Activated CD4-positive, alpha-beta T cell treated with anti-CD3 and anti-CD28 coated beads, Interleukin-2, amount 10 ng/mL, durations not matched to agents 7 days and 5 days (primary cell): Measurements from ENCODE around the gene VPREB3. TPM values are rescaled to one million over a fixed set of nuclear protein-coding genes. Genes with fewer than 3 reads are reported as not detected.

Experiments used
- CTCF ChIA-PET: fragments of 350-600 bp; sonication (Branson Sonifier 250); formaldehyde crosslinking; loops from one replicate; lab custom pipeline; 2021; ENCODE audit warnings: antibody characterized with exemption; lab: Charles Lee
- POLR2A ChIA-PET: fragments of 350-600 bp; sonication (Branson Sonifier 250); formaldehyde crosslinking; loops from one replicate; lab custom pipeline; 2021; ENCODE audit warnings: antibody characterized with exemption; lab: Charles Lee
- DNase-seq: peaks from one replicate; pipeline ENCODE4 v3.0.0-alpha.2; 2020
- H3K27ac Mint-ChIP-seq: one replicate; pipeline ENCODE4 v1.8.0; 2021; ENCODE audit warnings: mild to moderate bottlenecking, moderate library complexity, mixed read lengths
- H3K27me3 Mint-ChIP-seq: one replicate; pipeline ENCODE4 v1.8.0; 2021; ENCODE audit warnings: mixed read lengths
- H3K36me3 Mint-ChIP-seq: one replicate; pipeline ENCODE4 v1.8.0; 2021; ENCODE audit warnings: low read depth, mixed read lengths
- H3K4me1 Mint-ChIP-seq: one replicate; pipeline ENCODE4 v1.8.0; 2021; ENCODE audit warnings: mixed read lengths
- H3K4me3 Mint-ChIP-seq: one replicate; pipeline ENCODE4 v1.8.0; 2021; ENCODE audit warnings: mild to moderate bottlenecking, moderate library complexity, mixed read lengths
- H3K9me3 Mint-ChIP-seq: one replicate; pipeline ENCODE4 v1.8.0; 2021; ENCODE audit warnings: mixed read lengths
- total RNA-seq, 2 experiments: library from RNA; stranded (reverse); gene quantifications; one replicate each; pipeline ENCODE4 v1.2.3, GENCODE V29; 2021

VPREB3 gene
- total RNA-seq, 2 experiments from 2014 or later = not detected

DNA sequence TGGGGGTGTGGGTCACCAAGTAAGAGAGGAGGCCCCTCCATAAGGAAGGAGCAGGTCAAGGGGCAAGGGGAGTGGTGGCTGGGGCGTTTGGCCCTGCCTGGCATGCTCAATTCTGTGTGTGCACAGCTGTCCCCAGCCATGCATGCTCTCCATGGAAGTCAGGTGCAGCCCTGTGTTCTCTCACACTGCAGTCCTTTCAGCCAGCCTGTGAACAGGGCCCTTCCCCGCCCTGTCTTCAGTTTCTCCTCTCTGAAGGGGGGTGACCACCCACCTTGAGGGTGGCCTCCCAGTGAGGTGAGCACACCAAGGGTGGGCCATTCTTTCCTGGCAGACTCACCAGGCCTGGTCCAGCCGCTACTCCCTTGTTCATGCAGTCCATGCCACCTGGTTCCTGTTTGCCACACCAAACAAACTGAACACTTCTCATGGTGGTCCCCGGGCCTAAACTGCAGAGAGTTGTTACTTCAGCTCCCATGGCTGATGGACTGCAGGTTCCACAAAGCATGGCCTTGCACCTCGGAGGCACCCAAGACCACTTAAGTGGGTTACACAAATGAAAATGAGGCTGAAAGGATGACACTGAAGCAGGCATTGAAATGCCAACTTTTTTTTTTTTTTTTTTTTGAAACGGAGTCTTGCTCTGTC lies 15.2 kb upstream of the VPREB3 start:
- Mint-ChIP-seq H3K4me3 (peak overlapping the region; percentile 30), H3K27me3 (peaks cover 13% of the 10 kb centered on the region), H3K4me1 (peaks cover 39% of the 10 kb centered on the region), H3K27ac (no peak overlapping the region), H3K36me3 (peaks cover 2% of the 10 kb centered on the region), H3K9me3 (no peaks in the 10 kb centered on the region)
- DNase-seq = no peak
- CTCF ChIA-PET = interaction anchor here (0.6 to 0.8 kb wide), 3 partner anchors 9 to 230 kb away, joined by 4 to 5 read pairs (median 4); no protein-coding TSS in a partner anchor
- POLR2A ChIA-PET = no interaction called here

DNA sequence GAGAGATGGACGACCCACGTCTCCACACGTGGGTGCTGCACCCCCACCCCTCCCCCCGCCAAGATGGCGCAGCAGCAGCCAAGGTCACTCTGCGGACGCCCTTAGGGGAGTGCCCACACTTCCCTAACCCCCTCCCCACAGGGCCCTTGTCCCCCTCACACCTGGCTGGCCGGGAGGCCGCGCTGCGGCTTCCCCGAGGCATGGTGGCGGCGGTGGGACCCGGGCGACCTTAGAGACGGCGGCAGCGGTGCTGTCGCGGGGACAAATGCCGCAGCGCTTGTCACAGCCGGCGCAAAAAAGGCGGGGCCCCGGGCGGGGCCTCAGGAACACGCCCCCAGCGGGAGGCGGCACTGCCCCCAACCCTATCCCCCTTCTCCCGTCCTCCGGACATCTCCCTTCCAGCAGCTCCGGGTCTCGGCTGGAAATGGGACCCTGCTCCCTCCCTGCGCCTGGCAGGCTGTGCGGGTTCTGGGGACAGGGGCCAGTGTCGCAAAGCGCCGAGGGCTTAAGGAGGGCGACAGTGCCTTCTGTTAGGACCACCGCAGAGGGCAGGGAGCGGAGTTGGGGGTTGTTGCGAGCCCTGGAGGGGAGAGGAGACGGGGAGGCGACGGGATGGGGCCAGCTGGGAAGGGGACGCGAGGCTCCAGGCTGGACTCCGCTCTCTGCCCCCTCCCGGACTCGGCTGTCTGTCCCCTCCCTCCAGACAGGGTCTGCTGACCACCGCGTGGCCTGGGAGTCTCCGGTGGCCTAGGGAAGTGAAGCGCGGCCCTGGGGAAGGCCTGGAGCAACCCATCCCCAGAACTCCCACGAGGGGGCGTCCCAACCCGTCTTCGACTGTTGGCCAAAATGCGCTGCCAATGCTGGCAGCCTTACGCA lies 13.7 kb upstream of the VPREB3 start, which contains the start of gene CHCHD10:
CHCHD10 (minus strand) TSS at position 300 of the 876 bp plus-strand sequence; CDS start at position 202, 98 bp downstream.
- CTCF ChIA-PET = interaction anchor here (1.0 to 4.9 kb wide), 5 partner anchors 17 to 82 kb away, joined by 3 to 20 read pairs (median 3); partner anchors contain the start of genes SMARCB1 and ZNF70
- Mint-ChIP-seq H3K36me3 (peaks cover 2% of the 10 kb centered on the region), H3K27me3 (peaks cover 2% of the 10 kb centered on the region), H3K4me1 (peaks cover 49% of the 10 kb centered on the region), H3K4me3 (peak within 1 kb of the TSS; percentile 76), H3K9me3 (no peaks in the 10 kb centered on the region), H3K27ac (peak within 1 kb of the TSS; percentile 84)
- DNase-seq = peak; percentile 78
- POLR2A ChIA-PET = no interaction called here

DNA sequence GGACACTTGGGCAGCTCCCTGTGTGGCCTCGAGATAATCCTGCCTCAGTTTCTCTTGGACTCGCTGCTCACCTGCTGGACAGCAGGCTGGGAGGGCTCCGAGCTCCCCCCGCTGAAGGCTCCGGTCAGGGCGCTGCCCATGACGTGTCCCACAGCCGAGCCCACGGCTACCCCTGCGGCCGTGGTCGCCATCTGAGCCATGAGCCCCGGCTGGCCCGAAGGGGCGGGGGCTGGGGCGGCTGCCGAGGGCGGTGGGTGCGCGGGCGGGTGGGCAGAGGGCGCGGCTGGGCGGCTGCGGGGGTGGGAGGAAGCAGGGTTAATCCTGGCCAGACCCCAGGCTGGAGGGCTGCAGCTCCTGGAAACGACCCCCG lies 13.1 kb upstream of the VPREB3 start:
- Mint-ChIP-seq H3K4me1 (peaks cover 54% of the 10 kb centered on the region), H3K27ac (peak overlapping the region; percentile 76), H3K4me3 (peak overlapping the region; percentile 76), H3K36me3 (peaks cover 2% of the 10 kb centered on the region), H3K27me3 (peaks cover 1% of the 10 kb centered on the region), H3K9me3 (no peaks in the 10 kb centered on the region)
- POLR2A ChIA-PET = no interaction called here
- no peak for DNase-seq
- CTCF ChIA-PET = interaction anchor here (0.9 to 4.9 kb wide), 5 partner anchors 17 to 82 kb away, joined by 3 to 20 read pairs (median 4); partner anchors contain the start of gene ZNF70

DNA sequence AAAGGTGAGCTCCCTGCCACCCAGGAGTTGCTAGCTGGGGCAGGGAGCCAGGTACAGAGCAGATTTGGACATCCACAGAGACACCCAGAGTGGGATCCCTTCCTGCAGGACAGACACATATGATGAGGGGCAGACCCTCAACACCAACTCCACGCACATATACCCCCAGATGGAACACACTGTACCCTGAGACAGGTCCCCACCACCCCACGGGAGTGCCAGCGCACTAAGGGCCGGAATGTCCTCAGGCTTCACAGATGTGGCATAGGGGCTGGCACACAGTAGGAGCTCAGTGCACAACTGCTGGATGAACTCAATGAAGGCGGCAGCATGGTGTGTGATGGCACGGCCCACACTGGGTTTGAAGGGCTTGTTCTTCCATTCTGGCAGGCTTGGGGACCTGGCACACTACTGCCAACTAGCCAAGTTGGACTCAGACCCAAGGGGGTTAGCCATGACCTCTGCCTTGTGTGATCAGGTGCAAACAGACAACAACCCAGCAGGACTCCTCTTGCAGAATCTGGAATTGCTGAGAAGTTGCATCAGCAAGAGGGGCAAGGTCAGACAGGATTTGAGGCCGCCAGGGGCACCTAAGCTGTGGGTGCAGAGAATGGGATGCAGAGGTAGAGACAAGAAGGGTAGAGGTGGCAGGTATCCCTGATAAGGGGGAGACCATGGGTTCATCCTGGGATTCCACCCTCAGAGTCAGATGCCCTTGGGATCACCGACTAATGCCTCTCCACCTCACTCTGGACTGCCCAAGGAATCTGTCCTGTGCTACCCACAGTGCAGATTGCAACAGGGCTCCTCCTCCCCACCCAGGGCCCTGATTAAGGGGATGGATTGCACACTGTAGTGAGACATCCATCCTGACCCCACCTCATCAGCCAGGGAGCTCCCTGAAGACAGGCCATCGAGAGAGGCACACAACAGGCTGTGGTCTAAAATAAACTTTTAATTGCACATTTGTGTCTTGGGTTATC lies 11.0 kb upstream of the VPREB3 start:
- Mint-ChIP-seq H3K36me3 (peaks cover 2% of the 10 kb centered on the region), H3K4me1 (peaks cover 46% of the 10 kb centered on the region), H3K27ac (no peak overlapping the region), H3K4me3 (no peak overlapping the region), H3K9me3 (no peaks in the 10 kb centered on the region), H3K27me3 (no peaks in the 10 kb centered on the region)
- CTCF ChIA-PET = interaction anchor here (0.9 to 4.9 kb wide), 3 partner anchors 14 to 47 kb away, joined by 3 to 20 read pairs (median 5); partner anchors contain the start of gene ZNF70
- no peak for DNase-seq
- POLR2A ChIA-PET = no interaction called here

DNA sequence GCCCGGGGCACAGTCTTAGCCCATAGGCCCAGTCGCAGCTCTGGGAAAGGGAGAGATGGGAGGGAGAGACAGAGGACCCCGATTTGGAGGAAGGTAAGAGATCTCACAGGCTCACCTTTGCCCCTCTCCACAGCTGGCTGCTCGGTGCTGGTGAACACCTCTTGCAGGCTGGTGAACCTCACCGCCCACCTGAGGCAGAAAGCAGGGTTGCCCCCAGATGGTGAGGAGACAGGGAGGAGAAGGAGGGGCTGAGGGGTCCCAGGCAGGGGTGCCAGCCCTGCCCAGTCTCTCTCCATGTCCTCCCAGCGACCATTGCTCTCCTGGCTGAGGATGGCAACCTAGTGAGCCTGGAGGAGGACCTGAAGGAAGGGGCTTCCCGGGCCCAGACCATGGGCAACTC lies 9.7 kb upstream of the VPREB3 start:
- ChIA-PET POLR2A (no interaction called here), CTCF (interaction anchor here (0.7 to 4.9 kb wide), 3 partner anchors 11 to 86 kb away, joined by 3 to 20 read pairs (median 8); partner anchors contain the start of gene ZNF70)
- Mint-ChIP-seq H3K27ac (peak overlapping the region; percentile 82), H3K4me1 (peaks cover 41% of the 10 kb centered on the region), H3K4me3 (peak overlapping the region; percentile 51), H3K36me3 (peaks cover 2% of the 10 kb centered on the region), H3K9me3 (no peaks in the 10 kb centered on the region), H3K27me3 (no peaks in the 10 kb centered on the region)
- DNase-seq = no peak

DNA sequence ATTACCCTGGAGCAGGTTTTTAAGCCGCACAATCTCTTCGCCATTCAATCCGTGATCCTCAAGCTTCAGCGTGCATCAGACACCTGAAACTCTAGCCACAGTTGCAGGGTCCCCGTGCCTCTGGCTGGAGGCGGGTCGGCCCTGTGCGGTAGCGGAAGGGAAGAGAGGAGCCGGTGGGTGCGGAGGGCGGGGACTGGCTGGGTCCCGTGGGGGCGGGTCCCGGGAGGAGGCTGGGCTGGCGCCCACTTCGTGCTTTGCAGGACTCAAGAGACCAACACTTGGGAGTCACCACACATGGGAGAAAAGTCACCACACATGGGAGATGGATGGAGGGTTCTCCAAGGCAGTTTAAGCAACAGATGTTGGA lies 9.3 kb upstream of the VPREB3 start:
- CTCF ChIA-PET = interaction anchor here (0.5 to 4.9 kb wide), 4 partner anchors 11 to 115 kb away, joined by 3 to 20 read pairs (median 6); partner anchors contain the start of gene ZNF70
- H3K9me3 Mint-ChIP-seq = no peaks in the 10 kb centered on the region
- H3K27me3 Mint-ChIP-seq = no peaks in the 10 kb centered on the region
- H3K4me3 Mint-ChIP-seq = peak overlapping the region; percentile 51
- H3K4me1 Mint-ChIP-seq = peaks cover 40% of the 10 kb centered on the region
- H3K27ac Mint-ChIP-seq = peak overlapping the region; percentile 82
- DNase-seq = peak; percentile 43
- POLR2A ChIA-PET = no interaction called here
- H3K36me3 Mint-ChIP-seq = peaks cover 2% of the 10 kb centered on the region

DNA sequence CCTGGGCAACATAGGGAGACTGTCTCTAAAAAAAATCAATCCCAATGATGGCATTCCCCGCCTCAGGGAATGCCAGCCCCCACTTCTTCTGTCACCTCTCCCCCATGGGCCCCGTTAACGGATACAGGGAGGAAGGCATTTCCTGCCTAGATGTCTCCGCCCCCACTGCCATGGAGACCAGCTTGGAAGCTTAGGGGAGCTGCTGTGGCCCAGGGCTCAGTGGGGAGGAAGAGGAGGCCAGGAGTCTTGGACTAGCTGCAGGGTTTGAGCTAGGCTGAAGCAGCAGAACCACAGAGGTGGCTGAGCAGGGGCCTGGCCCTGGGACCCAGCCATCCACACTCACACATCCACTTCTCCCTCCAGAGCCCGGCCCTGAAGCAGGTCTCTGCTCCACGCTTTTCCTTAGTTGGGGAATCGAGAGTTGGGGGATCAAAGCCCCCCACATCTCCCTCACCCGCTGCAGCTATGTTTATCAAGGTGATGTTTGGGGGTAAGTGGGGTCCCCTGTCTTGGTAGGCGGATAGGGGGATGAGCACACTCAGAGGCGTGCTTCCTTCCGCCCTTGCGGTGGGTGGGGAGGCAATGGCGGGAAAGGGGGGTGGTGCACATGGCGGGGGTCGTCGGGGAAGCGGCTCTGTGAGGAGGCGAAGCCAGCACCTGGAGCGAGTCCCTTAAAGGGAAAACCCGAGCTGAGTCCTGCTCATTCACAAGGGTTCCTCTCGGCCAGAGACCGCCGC lies 8.8 kb upstream of the VPREB3 start, which contains the start of gene C22orf15:
C22orf15 (plus strand) TSS at position 149 of the 737 bp plus-strand sequence; CDS start at position 466, 317 bp downstream.
- no peak for DNase-seq
- Mint-ChIP-seq H3K9me3 (no peaks in the 10 kb centered on the region), H3K4me1 (peaks cover 40% of the 10 kb centered on the region), H3K27ac (peak within 1 kb of the TSS; percentile 82), H3K27me3 (no peaks in the 10 kb centered on the region), H3K36me3 (peaks cover 2% of the 10 kb centered on the region), H3K4me3 (peak within 1 kb of the TSS; percentile 51)
- POLR2A ChIA-PET = no interaction called here
- CTCF ChIA-PET = interaction anchor here (0.5 to 4.9 kb wide), 6 partner anchors 12 to 1632 kb away, joined by 3 to 20 read pairs (median 4); partner anchors contain the start of gene ZNF70

DNA sequence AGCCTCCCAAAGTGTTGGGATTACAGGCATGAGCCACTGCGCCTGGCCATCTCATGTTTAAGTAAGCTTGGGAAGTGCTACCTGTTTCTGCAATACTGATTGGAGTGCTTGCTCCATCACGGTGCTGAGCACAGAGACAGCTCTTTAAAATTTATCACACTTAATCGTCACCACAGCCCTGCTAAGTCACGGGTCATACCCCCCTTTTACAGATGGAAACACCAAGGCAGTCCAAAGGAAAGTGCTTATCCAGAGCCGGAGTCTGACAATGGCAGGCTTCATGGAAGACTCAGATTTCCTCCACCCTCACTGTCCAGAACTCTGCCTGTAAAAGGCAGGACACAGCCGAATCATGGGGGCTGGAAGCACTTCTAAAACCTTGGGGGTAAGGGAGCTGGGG lies 5.8 kb upstream of the VPREB3 start:
- H3K9me3 Mint-ChIP-seq = no peaks in the 10 kb centered on the region
- ChIA-PET CTCF (interaction anchor here (1.0 to 1.6 kb wide), 3 partner anchors 11 to 19 kb away, joined by 3 to 4 read pairs (median 4); no protein-coding TSS in a partner anchor), POLR2A (no interaction called here)
- peaks cover 25% of the 10 kb centered on the region for H3K4me1 Mint-ChIP-seq
- H3K36me3 Mint-ChIP-seq = no peaks in the 10 kb centered on the region
- H3K4me3 Mint-ChIP-seq = no peak overlapping the region
- no peaks in the 10 kb centered on the region for H3K27me3 Mint-ChIP-seq
- DNase-seq = no peak
- H3K27ac Mint-ChIP-seq = no peak overlapping the region

DNA sequence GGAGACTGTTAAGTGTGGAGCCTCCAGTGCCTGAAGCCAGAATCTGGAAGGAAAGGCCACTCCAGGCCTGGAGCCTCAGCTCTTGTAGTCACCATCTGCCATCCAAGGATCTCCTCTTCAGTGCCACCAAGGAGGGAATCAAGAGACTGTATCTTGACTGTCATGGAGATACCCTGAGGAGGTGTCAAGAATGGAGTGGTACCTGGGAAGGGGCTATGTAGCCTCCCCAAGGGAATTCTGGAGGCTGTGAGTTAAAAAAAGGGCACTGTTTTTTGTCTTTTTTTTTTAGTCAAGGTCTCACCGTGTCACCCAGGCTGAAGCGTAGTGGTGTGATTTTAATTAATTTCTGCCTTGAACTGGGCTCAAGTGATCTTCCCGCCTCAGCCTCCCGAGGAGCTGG lies 5.3 kb upstream of the VPREB3 start:
- ChIA-PET CTCF (interaction anchor here (1.0 to 1.6 kb wide), 3 partner anchors 12 to 19 kb away, joined by 3 to 4 read pairs (median 4); no protein-coding TSS in a partner anchor), POLR2A (no interaction called here)

DNA sequence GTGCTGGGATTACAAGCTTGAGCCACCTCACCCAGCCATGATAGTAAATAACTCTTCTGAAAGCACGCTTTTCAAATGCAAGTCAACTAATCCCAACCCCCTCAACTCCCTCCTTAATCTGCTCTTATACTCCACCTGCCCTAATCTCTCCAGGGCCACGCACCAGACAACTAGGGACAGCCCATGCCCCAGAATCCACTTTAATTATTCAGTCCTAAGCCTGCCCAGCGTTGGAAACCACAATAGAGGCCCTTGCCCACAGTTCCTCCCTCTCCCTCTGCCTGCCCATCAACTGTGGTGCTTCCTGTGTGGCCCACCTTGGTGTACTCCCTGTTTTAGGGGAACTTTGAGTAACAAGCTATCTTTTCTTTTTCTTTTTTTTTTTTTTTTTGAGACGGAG lies 2.7 kb upstream of the VPREB3 start:
- DNase-seq = no peak
- H3K36me3 Mint-ChIP-seq = no peaks in the 10 kb centered on the region
- POLR2A ChIA-PET = no interaction called here
- H3K4me1 Mint-ChIP-seq = peaks cover 5% of the 10 kb centered on the region
- no peaks in the 10 kb centered on the region for H3K27me3 Mint-ChIP-seq
- CTCF ChIA-PET = interaction anchor here (0.7 kb wide), 1 partner anchor 258 kb away, joined by 3 read pairs; no protein-coding TSS in a partner anchor
- H3K4me3 Mint-ChIP-seq = no peak overlapping the region
- H3K27ac Mint-ChIP-seq = no peak overlapping the region
- H3K9me3 Mint-ChIP-seq = no peaks in the 10 kb centered on the region

More for the DNA sequence above, 5.3 kb upstream of the VPREB3 start:
- Mint-ChIP-seq H3K27me3 (no peaks in the 10 kb centered on the region), H3K36me3 (no peaks in the 10 kb centered on the region), H3K27ac (no peak overlapping the region), H3K4me3 (no peak overlapping the region), H3K9me3 (no peaks in the 10 kb centered on the region), H3K4me1 (peaks cover 23% of the 10 kb centered on the region)
- no peak for DNase-seq

DNA sequence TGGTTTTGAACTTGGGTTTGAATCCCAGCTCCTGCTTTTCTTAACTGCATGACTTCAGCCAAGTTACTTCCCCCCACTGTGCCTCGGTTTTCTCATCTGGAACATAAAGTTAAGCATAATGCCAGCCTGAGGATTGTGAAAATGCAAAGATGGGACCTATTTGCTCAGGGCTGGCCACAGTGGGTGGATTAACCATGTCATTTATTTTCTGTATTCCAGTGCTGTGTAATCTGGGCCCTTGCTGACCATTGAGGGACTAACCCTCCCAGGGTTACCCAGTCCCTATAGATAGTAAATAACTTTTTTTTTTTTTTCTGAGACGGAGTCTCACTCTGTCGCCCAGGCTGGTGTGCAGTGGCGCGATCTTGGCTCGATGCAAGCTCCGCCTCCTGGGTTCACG lies 1.5 kb upstream of the VPREB3 start:
- POLR2A ChIA-PET = no interaction called here
- no peak for DNase-seq
- CTCF ChIA-PET = no interaction called here
- Mint-ChIP-seq H3K36me3 (no peaks in the 10 kb centered on the region), H3K9me3 (no peaks in the 10 kb centered on the region), H3K4me1 (peaks cover 7% of the 10 kb centered on the region), H3K4me3 (no peak overlapping the region), H3K27ac (no peak overlapping the region), H3K27me3 (no peaks in the 10 kb centered on the region)
